Epithelial cell of esophagus (primary cell): ENCODE data around the gene GINS3.
"Not testable (repeated sequence)": the region's sequence is repeated elsewhere in the genome, so short reads cannot be mapped to it uniquely, and the experiment has no call there.

ENCODE experiments used
- DNase-seq: peaks from one replicate; pipeline ENCODE4 v3.0.0; 2010; ENCODE audit warnings: low read depth
- H3K4me3 ChIP-seq: 2 replicates; pipeline ENCODE4 v1.5.1; 2011; ENCODE audit warnings: mild to moderate bottlenecking, low read length, control low read depth
- TF ChIP-seq, protein P1 (sequence below): IDR thresholded peaks from 2 replicates; pipeline ENCODE4 v1.5.1; 2011; ENCODE audit warnings: low read depth, mild to moderate bottlenecking, low read length, control low read depth, inconsistent platforms; ENCODE audit not compliant: insufficient read depth; ENCODE audit errors: missing control alignments

Gene GINS3

DNA sequence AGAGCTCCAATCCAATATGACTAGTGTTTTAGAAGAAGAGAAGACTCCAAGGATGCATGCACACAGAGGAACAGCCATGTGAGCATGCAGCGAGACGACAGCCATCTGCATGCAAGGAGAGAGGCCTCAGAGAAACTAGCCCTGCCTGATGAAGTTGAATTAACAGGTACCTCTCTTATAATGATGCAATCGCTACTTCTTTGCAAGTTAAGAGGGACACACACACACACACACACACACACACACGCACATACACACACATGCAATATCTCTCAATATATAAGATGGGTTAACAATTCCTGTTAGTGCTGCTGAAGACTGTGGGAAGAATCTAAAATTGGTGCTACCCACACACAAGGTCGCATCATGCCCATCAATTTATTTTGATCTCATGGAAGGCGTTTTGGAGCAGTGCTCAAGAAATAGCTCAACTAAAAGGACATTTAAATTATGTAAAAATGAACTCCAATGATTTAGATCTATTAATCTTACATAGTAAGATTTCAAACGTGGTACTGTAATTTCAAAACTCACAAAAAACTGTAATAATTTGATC lies 7.0 kb upstream of the GINS3 start:
- TF ChIP-seq, protein P1, sequence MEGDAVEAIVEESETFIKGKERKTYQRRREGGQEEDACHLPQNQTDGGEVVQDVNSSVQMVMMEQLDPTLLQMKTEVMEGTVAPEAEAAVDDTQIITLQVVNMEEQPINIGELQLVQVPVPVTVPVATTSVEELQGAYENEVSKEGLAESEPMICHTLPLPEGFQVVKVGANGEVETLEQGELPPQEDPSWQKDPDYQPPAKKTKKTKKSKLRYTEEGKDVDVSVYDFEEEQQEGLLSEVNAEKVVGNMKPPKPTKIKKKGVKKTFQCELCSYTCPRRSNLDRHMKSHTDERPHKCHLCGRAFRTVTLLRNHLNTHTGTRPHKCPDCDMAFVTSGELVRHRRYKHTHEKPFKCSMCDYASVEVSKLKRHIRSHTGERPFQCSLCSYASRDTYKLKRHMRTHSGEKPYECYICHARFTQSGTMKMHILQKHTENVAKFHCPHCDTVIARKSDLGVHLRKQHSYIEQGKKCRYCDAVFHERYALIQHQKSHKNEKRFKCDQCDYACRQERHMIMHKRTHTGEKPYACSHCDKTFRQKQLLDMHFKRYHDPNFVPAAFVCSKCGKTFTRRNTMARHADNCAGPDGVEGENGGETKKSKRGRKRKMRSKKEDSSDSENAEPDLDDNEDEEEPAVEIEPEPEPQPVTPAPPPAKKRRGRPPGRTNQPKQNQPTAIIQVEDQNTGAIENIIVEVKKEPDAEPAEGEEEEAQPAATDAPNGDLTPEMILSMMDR = no peak
- no peak overlapping the region for H3K4me3 ChIP-seq
- no peak for DNase-seq

DNA sequence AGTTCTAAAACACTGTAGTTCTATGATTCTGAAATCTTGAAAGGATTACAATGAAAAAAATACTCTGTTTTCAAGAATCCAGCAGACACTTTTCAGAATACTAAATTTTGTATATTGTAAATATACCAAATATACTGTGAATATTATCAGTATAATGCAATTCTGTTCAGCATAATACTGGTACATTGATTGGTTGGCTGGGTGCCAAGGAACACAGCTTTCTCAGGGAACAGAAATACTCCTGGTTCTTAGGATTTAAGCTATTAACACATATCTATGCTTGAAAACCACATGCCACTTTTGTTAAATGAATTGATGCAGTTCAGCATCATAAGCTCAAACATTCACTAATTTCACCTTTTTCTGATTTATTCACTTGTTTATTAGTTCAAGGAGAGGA lies 2.5 kb upstream of the GINS3 start:
- TF ChIP-seq, protein P1 = no peak
- H3K4me3 ChIP-seq = no peak overlapping the region
- DNase-seq = no peak

DNA sequence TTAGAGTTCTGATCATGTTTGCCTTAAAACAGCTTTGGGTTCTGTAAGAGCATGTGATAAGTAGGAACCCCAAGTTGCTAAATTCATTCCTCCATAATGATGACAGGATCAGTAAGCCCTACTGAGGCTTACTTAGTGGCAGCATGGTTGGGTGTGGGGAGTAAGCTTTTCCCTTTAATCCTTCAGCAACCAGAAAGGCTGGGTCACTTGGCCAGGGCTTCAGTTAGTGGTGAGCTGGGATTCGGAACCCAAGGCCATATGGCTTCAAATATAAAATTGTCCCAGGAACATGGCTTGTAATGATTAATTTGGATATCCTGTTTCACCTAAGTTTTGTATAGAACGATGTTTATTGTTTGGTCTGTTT lies 850 bp downstream of the GINS3 start:
- H3K4me3 ChIP-seq = peak overlapping the region; percentile 98
- TF ChIP-seq, protein P1 = no peak
- DNase-seq = no peak

DNA sequence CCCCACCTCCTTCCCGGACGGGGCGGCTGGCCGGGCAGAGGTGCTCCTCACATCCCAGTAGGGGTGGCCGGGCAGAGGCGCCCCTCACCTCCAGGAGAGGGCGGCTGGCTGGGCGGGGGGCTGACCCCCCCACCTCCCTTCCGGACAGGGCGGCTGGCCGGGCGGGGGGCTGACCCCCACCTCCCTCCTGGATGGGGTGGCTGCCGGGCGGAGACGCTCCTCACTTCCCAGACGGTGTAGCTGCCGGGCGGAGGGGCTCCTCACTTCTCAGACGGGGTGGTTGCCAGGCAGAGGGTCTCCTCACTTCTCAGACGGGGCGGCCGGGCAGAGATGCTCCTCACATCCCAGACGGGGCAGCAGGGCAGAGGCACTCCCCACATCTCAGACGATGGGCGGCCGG lies 4.6 kb downstream of the GINS3 start:
- DNase-seq = not testable (repeated sequence)

DNA sequence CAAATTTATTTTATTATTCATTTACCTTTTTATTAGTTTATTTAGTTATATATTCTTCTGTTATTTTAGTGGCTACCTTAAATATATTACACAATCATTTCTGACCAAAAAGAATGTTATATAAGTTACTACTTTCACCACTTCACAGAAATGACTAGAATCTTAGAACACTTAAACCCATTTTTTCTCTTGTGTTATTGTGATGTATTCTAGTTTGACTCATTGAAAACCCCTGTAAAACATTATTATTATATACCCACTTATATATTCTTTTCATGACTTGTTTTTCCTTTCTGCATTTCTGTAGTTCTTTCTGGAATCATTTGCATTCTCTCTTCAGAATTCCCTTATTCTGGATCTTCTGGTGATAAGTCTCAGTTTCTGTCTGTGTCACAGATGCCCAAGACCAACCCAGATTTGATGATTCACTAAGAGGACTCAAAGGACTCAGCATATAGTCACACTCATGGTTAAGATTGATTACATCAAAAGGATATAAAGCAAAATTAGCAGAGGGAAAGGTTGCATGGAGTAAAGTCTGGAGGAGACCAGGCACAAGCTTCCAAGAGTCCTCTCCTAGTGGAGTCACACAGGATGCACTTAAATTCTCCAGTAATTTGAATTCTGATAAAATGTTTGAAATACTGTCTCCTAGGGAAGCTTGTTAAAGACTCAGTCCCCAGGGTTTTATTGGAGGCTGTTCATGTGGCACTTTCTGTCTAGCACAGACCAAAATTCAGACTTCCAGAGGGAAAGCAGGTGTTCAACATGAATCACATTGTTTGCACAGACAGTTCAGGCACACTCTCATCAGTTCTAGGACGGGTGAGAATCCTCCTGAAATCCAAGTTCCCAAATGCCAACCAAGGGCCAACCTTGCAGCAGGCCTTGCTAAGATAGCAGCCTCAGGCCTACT lies 7.7 kb downstream of the GINS3 start:
- no peak overlapping the region for H3K4me3 ChIP-seq
- DNase-seq = peak; percentile 74
- TF ChIP-seq, protein P1 = no peak

More for the DNA sequence above, 4.6 kb downstream of the GINS3 start:
- H3K4me3 ChIP-seq = not testable (repeated sequence)

DNA sequence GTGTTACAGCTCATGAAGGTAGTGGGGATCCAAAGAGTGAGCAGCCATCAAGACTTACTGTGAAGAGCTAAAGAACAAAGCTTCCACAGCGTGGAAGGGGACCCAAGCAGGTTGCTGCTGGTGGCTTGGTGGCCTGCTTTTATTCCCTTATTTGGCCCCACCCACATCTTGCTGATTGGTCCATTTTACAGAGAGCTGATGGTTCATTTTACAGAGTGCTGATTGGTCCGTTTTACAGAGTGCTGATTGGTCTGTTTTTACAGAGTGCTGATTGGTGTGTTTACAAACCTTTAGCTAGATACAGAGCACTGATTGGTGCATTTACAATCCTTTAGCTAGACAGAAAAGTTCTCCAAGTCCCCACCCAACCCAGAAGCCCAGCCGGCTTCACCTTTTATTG lies 9.0 kb downstream of the GINS3 start:
- not testable (repeated sequence) for H3K4me3 ChIP-seq, DNase-seq

DNA sequence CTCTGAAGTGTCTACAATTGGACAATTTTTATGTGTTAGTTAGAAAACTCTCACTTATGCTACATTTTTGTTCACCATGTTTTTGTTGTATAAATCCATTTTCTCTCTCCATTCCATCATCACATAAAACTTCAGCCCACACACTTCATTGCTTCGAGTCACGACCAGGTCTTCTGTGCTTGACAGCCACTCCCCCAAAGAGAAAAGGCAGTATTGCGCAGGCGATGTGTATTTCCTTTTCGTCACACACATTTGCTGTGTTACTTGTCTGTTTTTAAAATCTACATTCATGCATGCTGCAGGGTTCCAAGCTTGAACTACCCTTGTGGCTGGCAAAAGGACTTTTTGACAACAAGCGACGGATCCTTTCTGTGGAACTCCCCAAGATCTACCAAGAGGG lies 10.5 kb downstream of the GINS3 start:
- no peak for DNase-seq
- H3K4me3 ChIP-seq = no peak overlapping the region
- TF ChIP-seq, protein P1 = no peak
